ENCODE measurements around the gene DLGAP5. TPM values are rescaled to one million over a fixed set of nuclear protein-coding genes. Genes with fewer than 3 reads are reported as not detected.

Gene DLGAP5
- total and polyA plus RNA-seq, 5 experiments from 2014 or later: not detected

GRCh38 chr14:55136885-55137786, 54.2 kb downstream of the DLGAP5 start:
- Mint-ChIP-seq H3K36me3 (no peaks in the 10 kb centered on the region), H3K4me3 (no peak overlapping the region), H3K4me1 (peaks cover 0 to under 1% (median 0%) of the 10 kb centered on the region in 4 donors), H3K27me3 (peaks cover 0 to 8% (median 2%) of the 10 kb centered on the region in 5 donors), H3K9me3 (no peaks in the 10 kb centered on the region), H3K27ac (no peak overlapping the region)
- no peak for DNase-seq
- POLR2A ChIA-PET: no interaction called here
- no peak for ATAC-seq

- POLR2A ChIA-PET: no interaction called here
- DNase-seq: no peak
- peaks cover 2 to 11% (median 5%) of the 10 kb centered on the region in 5 donors for H3K27me3 Mint-ChIP-seq
- ATAC-seq: no peak
- no peaks in the 10 kb centered on the region for H3K9me3 Mint-ChIP-seq
- no peak overlapping the region for H3K4me3 Mint-ChIP-seq
- H3K4me1 Mint-ChIP-seq: peaks cover 0 to 9% (median 0%) of the 10 kb centered on the region in 4 donors
- no peaks in the 10 kb centered on the region for H3K36me3 Mint-ChIP-seq
- no peak overlapping the region for H3K27ac Mint-ChIP-seq
Observed at GRCh38 chr14:55136241-55136640, 55.1 kb downstream of the DLGAP5 start.

GRCh38 chr14:55133416-55133815, 58.0 kb downstream of the DLGAP5 start:
- POLR2A ChIA-PET: no interaction called here
- Mint-ChIP-seq H3K4me1 (peaks cover 3 to 16% (median 9%) of the 10 kb centered on the region in 4 donors), H3K27me3 (peaks cover 10 to 24% (median 13%) of the 10 kb centered on the region in 5 donors), H3K4me3 (no peak overlapping the region), H3K9me3 (no peaks in the 10 kb centered on the region), H3K36me3 (no peaks in the 10 kb centered on the region), H3K27ac (no peak overlapping the region)
- ATAC-seq (no peak), DNase-seq (no peak)

DNA sequence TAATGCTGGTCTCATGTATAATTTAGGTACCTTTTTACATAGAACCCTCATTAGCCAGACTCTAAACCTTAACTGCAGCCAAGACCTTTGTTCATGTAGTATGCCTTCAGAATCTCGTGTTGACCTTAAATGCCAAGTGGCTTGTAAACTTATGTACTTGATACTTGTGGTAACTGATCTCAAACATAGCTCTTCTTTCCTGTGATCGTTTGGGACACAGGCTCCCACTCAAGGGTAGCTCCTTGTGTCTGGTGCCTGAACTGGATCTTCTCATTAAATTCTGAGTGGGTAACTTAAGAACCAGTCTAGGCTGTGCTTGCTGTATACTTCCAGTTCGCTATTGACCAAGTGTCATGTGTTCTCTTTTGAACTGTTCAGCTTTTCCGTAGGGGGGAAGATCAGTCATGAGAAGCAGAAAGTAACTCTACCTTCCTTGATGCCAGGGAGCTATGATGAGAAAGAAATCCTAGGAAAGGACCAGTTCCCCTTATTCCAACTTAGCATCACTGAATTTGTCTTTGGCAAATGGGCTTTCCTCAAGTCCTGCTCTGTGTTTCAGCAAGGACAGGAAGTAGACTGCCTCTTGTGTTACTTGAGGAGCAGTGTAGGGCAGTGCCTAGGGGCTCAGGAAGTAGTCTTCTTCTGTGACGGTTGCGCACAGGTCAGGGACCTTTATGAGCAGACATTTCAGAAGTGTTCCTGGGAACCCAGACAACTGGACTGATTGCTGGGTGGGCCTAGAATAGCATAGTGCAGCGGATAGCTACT, 59.8 kb downstream of the DLGAP5 start:
- H3K27me3 Mint-ChIP-seq: peaks cover 14 to 37% (median 19%) of the 10 kb centered on the region in 5 donors
- peaks cover 5 to 20% (median 11%) of the 10 kb centered on the region in 4 donors for H3K4me1 Mint-ChIP-seq
- H3K27ac Mint-ChIP-seq: peak overlapping the region in 1 of 10 donors; percentile 23
- POLR2A ChIA-PET: no interaction called here
- peak in 1 of 2 donors; percentile 24 for ATAC-seq
- no peaks in the 10 kb centered on the region for H3K36me3 Mint-ChIP-seq
- no peaks in the 10 kb centered on the region for H3K9me3 Mint-ChIP-seq
- DNase-seq: no peak
- peak overlapping the region in 3 of 10 donors; percentile 23 to 45 (median 31) for H3K4me3 Mint-ChIP-seq

DNA sequence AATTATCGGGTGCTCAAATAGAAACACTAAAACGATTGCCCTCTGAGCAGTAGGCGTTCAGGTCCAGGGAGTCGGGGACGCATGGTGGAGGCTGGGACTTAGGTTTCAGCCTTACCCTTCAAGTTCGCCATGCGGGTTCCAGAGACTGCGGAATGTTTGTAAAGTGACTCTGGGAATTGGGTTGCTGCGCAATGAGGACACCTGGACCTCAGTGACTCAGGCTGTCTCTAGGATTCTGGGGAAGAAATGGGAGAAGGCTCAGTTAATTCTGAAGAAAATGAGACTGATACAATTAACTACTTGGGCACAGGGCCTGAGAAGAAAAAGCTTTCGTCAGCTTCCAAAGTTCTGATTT, 61.2 kb downstream of the DLGAP5 start:
- Mint-ChIP-seq H3K4me3 (peak overlapping the region; percentile 49 to 82 (median 73)), H3K9me3 (no peaks in the 10 kb centered on the region), H3K27ac (peak overlapping the region in 1 of 10 donors; percentile 21), H3K27me3 (peaks cover 14 to 38% (median 19%) of the 10 kb centered on the region in 5 donors), H3K36me3 (no peaks in the 10 kb centered on the region), H3K4me1 (peaks cover 8 to 34% (median 16%) of the 10 kb centered on the region in 4 donors)
- no peak for DNase-seq
- ATAC-seq: no peak
- POLR2A ChIA-PET: no interaction called here

DNA sequence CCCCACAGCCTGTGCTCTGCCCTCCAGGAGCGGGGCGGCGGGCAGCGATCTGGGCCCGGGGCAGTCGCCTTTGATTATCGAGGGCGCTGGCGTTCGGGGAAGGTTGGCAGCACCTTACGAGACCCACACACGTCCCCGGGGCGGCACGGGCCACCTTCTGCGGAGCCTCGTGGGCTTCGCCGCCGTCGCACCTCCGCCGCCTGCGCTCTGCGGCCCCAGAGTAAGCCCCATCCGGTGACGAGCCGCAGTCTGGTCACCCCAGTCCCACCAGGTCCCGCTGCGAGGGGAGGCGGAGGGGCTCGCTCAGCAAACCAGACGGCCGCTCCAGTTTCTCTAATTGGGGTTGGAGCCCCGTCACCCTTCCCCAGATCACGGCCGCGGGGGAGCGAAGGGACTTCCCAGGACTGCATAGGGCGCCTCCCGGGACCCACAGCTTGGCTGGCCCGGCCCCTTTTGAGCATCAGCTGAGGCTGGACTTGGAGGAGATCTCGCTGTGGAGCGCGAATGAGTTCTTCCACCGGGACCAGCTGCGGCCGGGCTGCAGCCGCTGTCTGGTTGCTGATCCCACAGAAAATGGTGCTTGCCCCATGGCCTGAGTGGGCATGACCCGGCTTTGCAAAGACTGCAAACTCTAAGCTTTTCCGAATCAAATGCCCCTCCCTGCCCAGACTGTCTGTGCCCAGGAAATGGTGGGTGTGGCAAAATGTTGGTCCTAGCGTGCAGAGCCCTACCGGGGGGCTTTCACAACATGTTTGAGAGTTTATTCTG, 61.8 kb downstream of the DLGAP5 start:
- H3K27ac Mint-ChIP-seq: peak overlapping the region in 1 of 10 donors; percentile 21
- DNase-seq (peak in 9 of 10 donors; percentile 8 to 64 (median 26)), ATAC-seq (peak; percentile 76)
- H3K4me3 Mint-ChIP-seq: peak overlapping the region; percentile 49 to 82 (median 73)
- H3K36me3 Mint-ChIP-seq: no peaks in the 10 kb centered on the region
- no peaks in the 10 kb centered on the region for H3K9me3 Mint-ChIP-seq
- POLR2A ChIA-PET: no interaction called here
- peaks cover 8 to 37% (median 18%) of the 10 kb centered on the region in 4 donors for H3K4me1 Mint-ChIP-seq
- H3K27me3 Mint-ChIP-seq: peaks cover 14 to 38% (median 19%) of the 10 kb centered on the region in 5 donors

GRCh38 chr14:55129086-55129427, 62.3 kb downstream of the DLGAP5 start, which contains the start of gene LGALS3:
LGALS3 (plus strand) TSS chr14:55129252; CDS start chr14:55137374, 8,122 bp downstream.
- Mint-ChIP-seq H3K9me3 (no peaks in the 10 kb centered on the region), H3K36me3 (no peaks in the 10 kb centered on the region), H3K4me1 (peaks cover 8 to 37% (median 18%) of the 10 kb centered on the region in 4 donors), H3K27me3 (peaks cover 14 to 38% (median 20%) of the 10 kb centered on the region in 5 donors), H3K27ac (peak within 1 kb of the TSS in 2 of 10 donors; percentile 21 to 36), H3K4me3 (peak within 1 kb of the TSS; percentile 64 to 87 (median 78))
- POLR2A ChIA-PET: no interaction called here
- peak in 1 of 10 donors; percentile 4 for DNase-seq
- ATAC-seq: peak; percentile 52 to 69

DNA sequence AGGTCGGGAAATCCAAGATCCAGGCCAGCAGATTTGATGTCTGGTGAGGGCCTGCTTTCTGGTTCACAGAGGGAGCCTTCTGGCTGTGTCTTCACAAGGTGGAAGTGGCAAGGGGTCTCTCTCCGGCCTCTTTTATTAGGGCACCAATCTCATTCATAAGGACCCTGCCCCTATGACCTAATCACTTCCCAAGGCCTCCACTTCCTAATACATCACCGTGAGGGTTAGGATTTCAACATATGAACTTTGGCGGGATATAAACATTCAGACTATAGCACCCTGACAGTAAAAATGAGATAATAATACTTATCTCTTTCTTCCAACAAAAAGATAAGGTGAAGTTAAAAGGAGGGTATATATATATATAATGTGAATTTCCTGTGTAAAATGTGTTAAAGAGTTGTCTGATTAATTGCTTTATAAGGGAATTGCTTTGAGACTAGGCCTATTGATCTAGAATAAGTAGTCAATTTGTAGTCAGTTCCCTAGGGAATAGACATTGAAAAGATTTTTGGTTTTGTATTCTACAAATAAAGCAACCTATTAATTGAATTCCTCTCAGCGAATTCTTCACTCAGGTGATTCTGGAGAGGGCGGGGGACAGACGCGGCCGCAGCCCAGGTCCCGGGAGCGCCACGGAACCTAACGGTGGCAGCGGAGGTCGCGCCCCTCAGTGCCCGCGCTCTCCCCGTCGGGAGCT, 62.8 kb downstream of the DLGAP5 start:
- POLR2A ChIA-PET: no interaction called here
- peaks cover 13 to 38% (median 20%) of the 10 kb centered on the region in 5 donors for H3K27me3 Mint-ChIP-seq
- peak overlapping the region in 1 of 10 donors; percentile 36 for H3K27ac Mint-ChIP-seq
- DNase-seq: peak in 1 of 10 donors; percentile 2
- H3K9me3 Mint-ChIP-seq: no peaks in the 10 kb centered on the region
- H3K4me3 Mint-ChIP-seq: peak overlapping the region; percentile 64 to 87 (median 78)
- no peak for ATAC-seq
- H3K4me1 Mint-ChIP-seq: peaks cover 8 to 37% (median 18%) of the 10 kb centered on the region in 4 donors
- H3K36me3 Mint-ChIP-seq: no peaks in the 10 kb centered on the region

GRCh38 chr14:55127460-55127951, 63.9 kb downstream of the DLGAP5 start:
- no peak overlapping the region for H3K27ac Mint-ChIP-seq
- peak overlapping the region in 1 of 10 donors; percentile 10 for H3K4me3 Mint-ChIP-seq
- no peaks in the 10 kb centered on the region for H3K36me3 Mint-ChIP-seq
- no peak for DNase-seq
- no peak for ATAC-seq
- H3K4me1 Mint-ChIP-seq: peaks cover 8 to 38% (median 18%) of the 10 kb centered on the region in 4 donors
- POLR2A ChIA-PET: no interaction called here
- H3K9me3 Mint-ChIP-seq: no peaks in the 10 kb centered on the region
- H3K27me3 Mint-ChIP-seq: peaks cover 12 to 38% (median 20%) of the 10 kb centered on the region in 5 donors

DNA sequence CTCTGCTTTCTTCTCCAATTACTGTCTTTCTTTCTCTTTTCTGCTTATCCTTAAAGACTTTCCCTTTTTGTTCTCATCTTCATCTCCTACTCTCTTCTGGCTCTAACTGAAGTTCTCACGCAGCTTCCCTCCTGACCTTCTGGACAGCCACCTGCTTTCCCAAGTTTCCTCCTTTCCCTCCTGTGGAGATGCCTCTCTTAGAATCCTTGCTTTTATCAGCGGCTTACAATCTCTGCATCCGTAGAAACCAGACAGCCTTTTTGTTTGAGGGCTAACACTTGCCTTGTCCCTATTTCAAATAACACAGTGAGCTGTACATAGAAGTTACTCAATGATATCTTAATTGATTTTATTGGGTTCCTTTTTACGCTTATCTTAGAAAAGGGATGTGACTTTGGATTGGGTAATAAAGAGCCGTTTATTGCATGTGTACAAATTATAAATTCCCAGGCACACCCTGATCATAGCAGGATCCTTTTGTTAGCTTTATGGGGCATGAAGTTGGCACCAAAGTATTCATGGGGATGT, 64.4 kb downstream of the DLGAP5 start:
- no peak for ATAC-seq
- no peak for DNase-seq
- POLR2A ChIA-PET: no interaction called here
- H3K27me3 Mint-ChIP-seq: peaks cover 12 to 38% (median 20%) of the 10 kb centered on the region in 5 donors
- peaks cover 10 to 40% (median 18%) of the 10 kb centered on the region in 4 donors for H3K4me1 Mint-ChIP-seq
- H3K36me3 Mint-ChIP-seq: no peaks in the 10 kb centered on the region
- no peaks in the 10 kb centered on the region for H3K9me3 Mint-ChIP-seq
- H3K4me3 Mint-ChIP-seq: peak overlapping the region in 1 of 10 donors; percentile 3
- H3K27ac Mint-ChIP-seq: peak overlapping the region in 1 of 10 donors; percentile 1

DNA sequence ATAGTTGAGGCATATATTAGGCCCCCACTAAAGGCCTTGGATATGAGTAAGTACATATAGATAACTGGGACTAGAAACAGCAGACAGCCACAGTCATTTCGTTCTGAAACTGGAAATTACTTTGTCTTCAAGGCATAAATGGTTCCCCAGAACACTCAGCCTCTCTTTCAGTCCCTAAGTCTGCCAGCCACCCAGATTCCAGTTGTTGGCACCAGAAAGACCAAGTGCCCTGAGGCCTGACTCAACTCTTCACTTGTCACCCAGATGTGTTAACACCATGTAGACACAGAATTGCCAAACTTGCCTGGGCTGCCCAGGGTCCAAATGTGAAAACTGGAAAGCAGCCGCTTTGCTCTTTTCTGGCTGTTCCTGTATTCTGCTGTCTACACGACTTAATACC, 65.4 kb downstream of the DLGAP5 start:
- Mint-ChIP-seq H3K4me1 (peaks cover 10 to 34% (median 18%) of the 10 kb centered on the region in 4 donors), H3K27ac (no peak overlapping the region), H3K27me3 (peaks cover 11 to 29% (median 17%) of the 10 kb centered on the region in 5 donors), H3K4me3 (no peak overlapping the region), H3K9me3 (no peaks in the 10 kb centered on the region), H3K36me3 (no peaks in the 10 kb centered on the region)
- POLR2A ChIA-PET: no interaction called here
- no peak for DNase-seq
- ATAC-seq: no peak

Data from naive thymus-derived CD8-positive, alpha-beta T cell (primary cell).